GM21360 (cell line): ENCODE data around the gene MAP3K20.
"Not testable (repeated sequence)": the region's sequence is repeated elsewhere in the genome, so short reads cannot be mapped to it uniquely, and the experiment has no call there.

Source experiments
- ATAC-seq: cut with Tn5 transposase; IDR thresholded peaks from one replicate; pipeline ENCODE4 v1.9.1; 2021; ENCODE audit warnings: mild to moderate bottlenecking, moderate library complexity; ENCODE audit not compliant: unreplicated experiment

The MAP3K20 gene

GRCh38 chr2:173086518-173087213 is 11.0 kb downstream of the MAP3K20 start:
- no peak for ATAC-seq

GRCh38 chr2:173087214-173087581 is 11.6 kb downstream of the MAP3K20 start:
- ATAC-seq: no peak

- ATAC-seq: no peak
These were observed 12.3 kb downstream of the MAP3K20 start for GRCh38 chr2:173087793-173088496.

- ATAC-seq: no peak
These were observed 14.7 kb downstream of the MAP3K20 start for GRCh38 chr2:173090276-173090877.

- ATAC-seq: no peak
These were observed 15.5 kb downstream of the MAP3K20 start for GRCh38 chr2:173090973-173091660.

GRCh38 chr2:173091910-173092309 is 16.3 kb downstream of the MAP3K20 start:
- no peak for ATAC-seq

GRCh38 chr2:173092844-173093402 is 17.3 kb downstream of the MAP3K20 start:
- ATAC-seq: no peak

- not testable (repeated sequence) for ATAC-seq
These were observed 18.0 kb downstream of the MAP3K20 start for GRCh38 chr2:173093617-173094016.

GRCh38 chr2:173094731-173095130 is 19.1 kb downstream of the MAP3K20 start:
- no peak for ATAC-seq

- ATAC-seq: no peak
These were observed 19.7 kb downstream of the MAP3K20 start for GRCh38 chr2:173095356-173095755.

GRCh38 chr2:173099271-173099670 is 23.6 kb downstream of the MAP3K20 start:
- ATAC-seq: no peak

GRCh38 chr2:173099804-173100203 is 24.2 kb downstream of the MAP3K20 start:
- ATAC-seq: no peak

GRCh38 chr2:173101687-173102086 is 26.0 kb downstream of the MAP3K20 start:
- peak; percentile 67 for ATAC-seq

GRCh38 chr2:173104156-173104555 is 28.5 kb downstream of the MAP3K20 start:
- no peak for ATAC-seq

GRCh38 chr2:173106959-173107628 is 31.4 kb downstream of the MAP3K20 start:
- no peak for ATAC-seq

GRCh38 chr2:173107629-173108022 is 32.0 kb downstream of the MAP3K20 start:
- ATAC-seq: no peak

GRCh38 chr2:173109253-173110188 is 33.9 kb downstream of the MAP3K20 start:
- ATAC-seq: no peak

- ATAC-seq: no peak
These were observed 42.0 kb downstream of the MAP3K20 start for GRCh38 chr2:173117678-173118077.

GRCh38 chr2:173118395-173118794 is 42.7 kb downstream of the MAP3K20 start:
- ATAC-seq: no peak
